Peyer's patch (tissue), 4 donors: ENCODE measurements around the gene FOCAD. TPM values are rescaled to one million over a fixed set of nuclear protein-coding genes. Genes with fewer than 3 reads are reported as not detected.

ENCODE experiments used
- DNase-seq, 3 donors: peaks; one replicate each; pipeline ENCODE4 v3.0.0-alpha.2; 2017 to 2019
- H3K27ac ChIP-seq, 4 donors: fragments of 200-600 bp; sonication (generic); one replicate each; pipeline ENCODE4 v1.5.1; 2016 to 2019
- H3K27me3 ChIP-seq, 2 donors: fragments of 200-600 bp; sonication (generic); one replicate each; pipeline ENCODE4 v1.5.1; 2019
- H3K36me3 ChIP-seq, 3 donors: fragments of 200-600 bp; sonication (generic); one replicate each; pipeline ENCODE4 v1.5.1; 2016 to 2019
- H3K4me1 ChIP-seq, 4 donors: fragments of 200-600 bp; sonication (generic); one replicate each; pipeline ENCODE4 v1.5.1; 2016 to 2019
- H3K4me3 ChIP-seq, 4 donors: fragments of 200-600 bp; sonication (generic); 1 replicate in 3 of 4; 2 replicates in 1 of 4; pipeline ENCODE4 v1.5.1; 2016 to 2019; ENCODE audit warnings: mild to moderate bottlenecking in 1 of 4
- H3K9me3 ChIP-seq, 4 donors: fragments of 200-600 bp; sonication (generic); one replicate each; pipeline ENCODE4 v1.5.1; 2016 to 2019; ENCODE audit warnings: mild to moderate bottlenecking in 1 of 4
- CTCF ChIP-seq, 6 experiments: fragments of 450-650 bp in 4 of 6; fragments of 200-600 bp in 2 of 6; sonication (generic) in 1 of 6; IDR thresholded peaks; one replicate each; pipeline ENCODE4 v1.5.1; 2017 to 2019; ENCODE audit warnings: antibody characterized with exemption in 6 of 6, mild to moderate bottlenecking in 3 of 6, moderate library complexity in 1 of 6
- POLR2A ChIP-seq, 2 donors: fragments of 450-650 bp; IDR thresholded peaks; one replicate each; pipeline ENCODE4 v1.5.1; 2017; ENCODE audit warnings: antibody characterized with exemption in 2 of 2, mild to moderate bottlenecking in 2 of 2, moderate library complexity in 2 of 2
- total RNA-seq, 4 donors: library from RNA; depleted of rRNA; stranded (reverse); fragments of >200 nt; gene quantifications; one replicate each; pipeline ENCODE4 v1.1.0, GENCODE V29; 2016

FOCAD gene
- total RNA-seq, result 10 to 100 TPM; 19.4 to 42.1 (median 28.7) TPM

DNA sequence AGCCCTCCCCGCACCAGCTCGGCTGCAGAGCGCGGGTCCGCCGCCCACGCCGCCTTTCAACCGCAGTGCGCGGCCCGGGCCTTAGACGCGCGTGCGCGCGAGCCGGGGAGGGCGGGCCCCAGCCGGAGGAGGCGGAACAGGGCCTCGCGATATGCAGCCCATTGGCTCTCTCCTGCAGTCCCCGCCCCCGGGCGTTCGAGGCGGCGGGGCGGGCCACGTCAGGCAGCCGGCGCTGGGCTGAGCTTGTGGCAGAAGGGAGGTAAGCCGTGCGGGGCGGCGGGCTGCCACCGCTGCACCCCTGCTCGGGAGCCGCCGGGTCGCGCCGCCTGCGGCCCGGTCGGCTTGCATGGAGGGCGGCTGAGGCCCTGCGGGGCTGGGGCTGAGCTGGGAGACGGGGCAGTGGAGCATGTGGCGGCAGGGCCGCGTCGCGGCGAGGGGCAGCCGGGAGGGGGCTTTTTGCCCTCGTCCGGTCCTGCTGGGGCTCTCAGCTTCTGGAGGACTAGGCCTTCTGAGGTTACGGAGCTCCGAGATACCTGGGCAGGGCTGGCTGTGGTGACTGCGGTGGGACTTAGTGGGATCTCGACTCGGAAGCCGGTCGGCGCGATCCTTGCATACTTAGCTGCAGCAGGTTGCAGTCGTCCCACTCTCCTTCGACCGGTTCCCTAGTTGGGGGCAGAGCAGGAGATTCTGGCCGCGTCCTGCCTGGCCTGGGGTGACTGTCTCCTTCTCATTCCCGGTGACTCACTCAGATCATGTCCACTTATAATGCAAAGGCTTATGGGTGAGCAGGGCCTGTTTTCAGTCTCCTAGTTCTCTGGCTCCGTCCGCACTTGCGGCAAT, at the start of gene FOCAD:
Gene FOCAD (plus strand): TSS at position 225 of the 840 bp plus-strand sequence. CDS start 31,095 bp downstream, outside the sequence.
- peaks cover 0 to 10% (median 0%) of the 10 kb centered on the region in 4 donors for H3K4me1 ChIP-seq
- TF ChIP-seq CTCF (IDR thresholded peaks at IDR 0.05) (peak in 2 of 6 experiments; percentile 1 to 12), POLR2A (IDR thresholded peaks at IDR 0.05) (peak; percentile 96)
- H3K36me3 ChIP-seq, result no peaks in the 10 kb centered on the region
- peak; percentile 93 to 98 (median 97) for DNase-seq
- H3K9me3 ChIP-seq, result no peaks in the 10 kb centered on the region
- peak within 1 kb of the TSS; percentile 85 to 95 (median 90) for H3K27ac ChIP-seq
- H3K4me3 ChIP-seq, result peak within 1 kb of the TSS; percentile 79 to 96 (median 90)
- H3K27me3 ChIP-seq, result no peaks in the 10 kb centered on the region

GRCh38 chr9:20634895-20635294, 49.2 kb upstream of the FOCAD start:
- H3K27ac ChIP-seq, result no peak overlapping the region
- TF ChIP-seq POLR2A (IDR thresholded peaks at IDR 0.05) (no peak), CTCF (IDR thresholded peaks at IDR 0.05) (no peak)
- H3K27me3 ChIP-seq, result no peaks in the 10 kb centered on the region
- no peaks in the 10 kb centered on the region for H3K4me1 ChIP-seq
- no peaks in the 10 kb centered on the region for H3K9me3 ChIP-seq
- no peaks in the 10 kb centered on the region for H3K36me3 ChIP-seq
- no peak for DNase-seq
- H3K4me3 ChIP-seq, result no peak overlapping the region

- no peak for TF ChIP-seq POLR2A (IDR thresholded peaks at IDR 0.05)
- no peak for TF ChIP-seq CTCF (IDR thresholded peaks at IDR 0.05)
- H3K27ac ChIP-seq, result no peak overlapping the region
- no peaks in the 10 kb centered on the region for H3K4me1 ChIP-seq
- no peaks in the 10 kb centered on the region for H3K36me3 ChIP-seq
- H3K27me3 ChIP-seq, result no peaks in the 10 kb centered on the region
- no peaks in the 10 kb centered on the region for H3K9me3 ChIP-seq
- no peak overlapping the region for H3K4me3 ChIP-seq
- no peak for DNase-seq
Observed at GRCh38 chr9:20636888-20637440, 47.1 kb upstream of the FOCAD start.

DNA sequence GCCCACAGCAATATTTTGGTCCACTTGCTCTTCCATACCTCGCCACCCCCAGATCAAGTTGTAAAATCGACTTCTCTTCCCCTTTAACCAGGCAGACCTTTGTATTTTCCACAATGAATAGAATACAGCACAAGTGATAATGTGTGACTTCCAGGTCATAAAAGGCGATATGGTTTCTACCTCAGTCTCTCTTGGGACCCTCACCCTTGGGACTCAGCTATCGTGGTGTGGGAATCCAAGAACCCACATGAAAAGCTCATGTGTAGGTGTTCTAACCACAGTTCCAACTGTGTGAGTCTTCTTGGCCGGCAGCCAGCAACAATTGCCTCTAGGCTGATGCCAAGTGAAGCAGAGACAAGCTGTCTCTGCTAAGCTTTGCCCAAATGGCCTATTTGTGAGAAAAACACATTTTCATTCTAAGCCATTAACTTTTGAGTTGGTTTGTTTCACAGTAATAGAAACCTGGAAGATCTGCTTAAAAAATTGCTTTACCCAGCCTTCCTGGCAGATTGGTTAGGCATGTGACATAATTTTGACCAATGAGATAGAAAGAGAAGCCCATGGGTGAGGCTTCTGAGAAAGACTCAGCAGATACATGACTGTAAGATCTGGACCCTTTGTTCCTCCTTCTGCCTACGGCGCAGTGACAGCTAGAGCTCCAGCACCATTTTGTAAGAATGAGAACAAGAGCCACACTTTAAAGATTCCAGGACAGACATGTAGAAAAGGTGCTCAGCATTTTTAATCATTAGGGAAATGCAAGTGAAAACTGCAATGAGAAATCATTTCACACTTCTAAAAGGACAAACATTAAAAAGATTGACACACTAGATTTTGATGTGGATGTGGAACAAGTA, 43.5 kb upstream of the FOCAD start:
- H3K36me3 ChIP-seq, result no peaks in the 10 kb centered on the region
- no peak for TF ChIP-seq POLR2A (IDR thresholded peaks at IDR 0.05)
- no peak for TF ChIP-seq CTCF (IDR thresholded peaks at IDR 0.05)
- no peaks in the 10 kb centered on the region for H3K9me3 ChIP-seq
- no peak overlapping the region for H3K4me3 ChIP-seq
- H3K4me1 ChIP-seq, result no peaks in the 10 kb centered on the region
- H3K27ac ChIP-seq, result no peak overlapping the region
- H3K27me3 ChIP-seq, result no peaks in the 10 kb centered on the region
- peak; percentile 65 to 90 (median 68) for DNase-seq

- Histone ChIP-seq H3K9me3 (no peaks in the 10 kb centered on the region), H3K4me1 (no peaks in the 10 kb centered on the region), H3K27ac (no peak overlapping the region), H3K4me3 (no peak overlapping the region), H3K27me3 (no peaks in the 10 kb centered on the region), H3K36me3 (no peaks in the 10 kb centered on the region)
- TF ChIP-seq POLR2A (IDR thresholded peaks at IDR 0.05) (no peak), CTCF (IDR thresholded peaks at IDR 0.05) (no peak)
- no peak for DNase-seq
Observed at GRCh38 chr9:20642045-20642444, 42.0 kb upstream of the FOCAD start.
